Gastroesophageal sphincter (tissue), 3 donors: ENCODE data around the gene MTG2.

Experiments
- EP300 ChIP-seq: sonication (generic); formaldehyde crosslinking; IDR thresholded peaks from one replicate; pipeline ENCODE4 v1.6.1; 2017; ENCODE audit warnings: antibody characterized with exemption, mild to moderate bottlenecking
- POLR2A ChIP-seq, 2 donors: fragments of 450-650 bp; IDR thresholded peaks; one replicate each; pipeline ENCODE4 v1.6.1; 2017; ENCODE audit warnings: antibody characterized with exemption in 2 of 2, mild to moderate bottlenecking in 2 of 2, moderate library complexity in 1 of 2
- TF ChIP-seq, protein P1 (sequence below), 4 experiments: fragments of 200-600 bp in 2 of 4; fragments of 450-650 bp in 2 of 4; sonication (generic) in 1 of 4; IDR thresholded peaks; one replicate each; pipeline ENCODE4 v1.5.1; 2017 to 2019; ENCODE audit warnings: antibody characterized with exemption in 4 of 4, mild to moderate bottlenecking in 2 of 4, moderate library complexity in 2 of 4

DNA sequence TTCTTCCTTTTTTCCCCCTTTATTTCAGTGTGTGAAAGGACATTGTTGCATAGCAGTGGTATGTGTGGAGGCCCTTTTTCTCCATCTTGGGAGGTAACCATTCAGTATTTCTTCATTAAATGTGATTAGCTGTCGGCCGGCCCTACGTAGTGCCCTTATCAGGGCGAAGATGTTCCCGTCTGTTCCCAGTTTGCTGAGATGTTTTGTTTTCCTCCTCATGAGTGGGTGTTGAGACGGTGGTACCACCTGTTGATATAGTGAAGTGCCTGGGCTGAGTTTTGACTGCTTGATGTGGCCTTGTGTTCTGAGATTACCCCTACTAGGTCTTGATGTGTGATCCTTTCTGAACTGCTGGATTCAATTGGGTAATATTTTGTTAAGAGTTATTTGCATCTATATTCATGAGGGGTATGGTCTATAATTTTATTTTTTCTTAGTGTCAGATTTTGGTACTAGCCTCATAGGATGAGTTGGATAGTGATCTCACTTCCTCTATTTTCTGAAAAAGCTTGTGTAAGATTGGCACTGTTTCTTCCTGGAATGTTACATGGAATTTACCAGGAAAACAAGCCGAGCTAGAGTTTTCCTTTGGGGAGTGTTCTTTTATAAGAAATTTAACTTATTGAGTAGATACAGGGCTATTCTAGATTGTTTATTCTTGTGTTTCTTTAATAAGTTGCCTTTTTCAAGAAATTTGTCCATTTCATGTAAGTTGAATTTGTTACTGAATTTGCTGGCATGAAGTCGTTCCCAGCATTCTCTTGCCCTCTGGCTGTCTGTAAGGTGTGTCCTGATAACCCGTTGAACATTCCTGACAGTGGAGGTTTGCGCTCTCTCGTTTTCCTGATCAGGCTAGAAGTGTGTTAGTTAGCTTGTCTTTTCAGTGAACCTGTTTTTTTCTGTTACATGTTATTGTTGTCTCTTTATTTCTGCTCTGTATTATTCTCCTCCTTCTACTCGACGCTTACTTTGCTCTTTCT is 4.3 kb downstream of the MTG2 start:
- TF ChIP-seq, protein P1, sequence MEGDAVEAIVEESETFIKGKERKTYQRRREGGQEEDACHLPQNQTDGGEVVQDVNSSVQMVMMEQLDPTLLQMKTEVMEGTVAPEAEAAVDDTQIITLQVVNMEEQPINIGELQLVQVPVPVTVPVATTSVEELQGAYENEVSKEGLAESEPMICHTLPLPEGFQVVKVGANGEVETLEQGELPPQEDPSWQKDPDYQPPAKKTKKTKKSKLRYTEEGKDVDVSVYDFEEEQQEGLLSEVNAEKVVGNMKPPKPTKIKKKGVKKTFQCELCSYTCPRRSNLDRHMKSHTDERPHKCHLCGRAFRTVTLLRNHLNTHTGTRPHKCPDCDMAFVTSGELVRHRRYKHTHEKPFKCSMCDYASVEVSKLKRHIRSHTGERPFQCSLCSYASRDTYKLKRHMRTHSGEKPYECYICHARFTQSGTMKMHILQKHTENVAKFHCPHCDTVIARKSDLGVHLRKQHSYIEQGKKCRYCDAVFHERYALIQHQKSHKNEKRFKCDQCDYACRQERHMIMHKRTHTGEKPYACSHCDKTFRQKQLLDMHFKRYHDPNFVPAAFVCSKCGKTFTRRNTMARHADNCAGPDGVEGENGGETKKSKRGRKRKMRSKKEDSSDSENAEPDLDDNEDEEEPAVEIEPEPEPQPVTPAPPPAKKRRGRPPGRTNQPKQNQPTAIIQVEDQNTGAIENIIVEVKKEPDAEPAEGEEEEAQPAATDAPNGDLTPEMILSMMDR (IDR thresholded peaks at IDR 0.05) = no peak
- TF ChIP-seq POLR2A (IDR thresholded peaks at IDR 0.05) (no peak), EP300 (no peak)
